ENCODE measurements around the gene KIAA0232.

KIAA0232 gene

DNA sequence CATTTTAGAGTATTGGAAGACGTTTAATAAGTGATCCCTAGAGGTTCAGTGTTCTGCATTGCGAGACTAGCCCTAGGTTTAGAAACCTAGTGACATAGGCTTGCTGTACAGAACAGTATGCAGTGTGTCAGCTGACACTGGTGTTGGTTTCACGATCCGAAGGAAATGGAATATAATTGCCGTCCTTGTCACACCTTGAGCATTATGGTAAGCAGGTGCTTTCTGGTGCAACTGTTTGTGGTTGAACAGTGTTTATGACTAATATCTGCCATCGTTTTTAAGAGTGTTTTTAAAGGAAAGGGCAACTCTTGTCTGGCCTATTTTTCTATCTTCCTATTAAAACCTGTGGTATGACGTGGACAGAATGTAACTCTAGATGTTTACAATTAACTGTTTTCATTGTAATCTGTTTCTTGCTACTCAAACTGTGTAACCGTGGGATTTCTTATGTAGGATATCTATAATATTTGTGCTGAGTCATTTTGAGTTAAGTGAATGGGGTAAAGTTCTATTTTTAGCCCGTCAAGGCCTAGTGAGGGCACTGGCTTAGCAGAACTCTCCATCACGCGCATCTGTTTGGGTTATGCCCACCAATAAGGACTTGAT, 73.3 kb downstream of the KIAA0232 start:
- TF ChIP-seq, protein P1, sequence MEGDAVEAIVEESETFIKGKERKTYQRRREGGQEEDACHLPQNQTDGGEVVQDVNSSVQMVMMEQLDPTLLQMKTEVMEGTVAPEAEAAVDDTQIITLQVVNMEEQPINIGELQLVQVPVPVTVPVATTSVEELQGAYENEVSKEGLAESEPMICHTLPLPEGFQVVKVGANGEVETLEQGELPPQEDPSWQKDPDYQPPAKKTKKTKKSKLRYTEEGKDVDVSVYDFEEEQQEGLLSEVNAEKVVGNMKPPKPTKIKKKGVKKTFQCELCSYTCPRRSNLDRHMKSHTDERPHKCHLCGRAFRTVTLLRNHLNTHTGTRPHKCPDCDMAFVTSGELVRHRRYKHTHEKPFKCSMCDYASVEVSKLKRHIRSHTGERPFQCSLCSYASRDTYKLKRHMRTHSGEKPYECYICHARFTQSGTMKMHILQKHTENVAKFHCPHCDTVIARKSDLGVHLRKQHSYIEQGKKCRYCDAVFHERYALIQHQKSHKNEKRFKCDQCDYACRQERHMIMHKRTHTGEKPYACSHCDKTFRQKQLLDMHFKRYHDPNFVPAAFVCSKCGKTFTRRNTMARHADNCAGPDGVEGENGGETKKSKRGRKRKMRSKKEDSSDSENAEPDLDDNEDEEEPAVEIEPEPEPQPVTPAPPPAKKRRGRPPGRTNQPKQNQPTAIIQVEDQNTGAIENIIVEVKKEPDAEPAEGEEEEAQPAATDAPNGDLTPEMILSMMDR (IDR thresholded peaks at IDR 0.05), result no peak

DNA sequence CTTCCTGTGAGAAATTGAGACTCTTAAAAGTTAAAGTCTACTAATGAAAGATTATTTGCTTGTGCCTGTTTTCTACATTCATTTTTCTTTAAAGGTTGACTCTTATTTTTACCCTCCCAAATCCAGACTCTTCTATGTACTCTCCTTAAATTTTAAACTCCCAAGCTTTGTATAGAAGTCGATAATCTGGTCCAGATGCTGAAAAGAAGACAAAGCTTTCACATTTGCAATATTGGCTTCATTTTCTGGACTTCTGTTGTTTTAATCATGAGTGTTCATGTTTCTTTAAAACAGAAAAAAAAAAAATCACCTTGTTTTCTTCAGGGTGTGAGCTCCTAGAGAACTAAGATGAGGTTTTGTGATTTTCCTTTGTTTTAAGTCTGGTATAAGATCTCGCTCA, 73.9 kb downstream of the KIAA0232 start:
- TF ChIP-seq, protein P1 (IDR thresholded peaks at IDR 0.05), result no peak

DNA sequence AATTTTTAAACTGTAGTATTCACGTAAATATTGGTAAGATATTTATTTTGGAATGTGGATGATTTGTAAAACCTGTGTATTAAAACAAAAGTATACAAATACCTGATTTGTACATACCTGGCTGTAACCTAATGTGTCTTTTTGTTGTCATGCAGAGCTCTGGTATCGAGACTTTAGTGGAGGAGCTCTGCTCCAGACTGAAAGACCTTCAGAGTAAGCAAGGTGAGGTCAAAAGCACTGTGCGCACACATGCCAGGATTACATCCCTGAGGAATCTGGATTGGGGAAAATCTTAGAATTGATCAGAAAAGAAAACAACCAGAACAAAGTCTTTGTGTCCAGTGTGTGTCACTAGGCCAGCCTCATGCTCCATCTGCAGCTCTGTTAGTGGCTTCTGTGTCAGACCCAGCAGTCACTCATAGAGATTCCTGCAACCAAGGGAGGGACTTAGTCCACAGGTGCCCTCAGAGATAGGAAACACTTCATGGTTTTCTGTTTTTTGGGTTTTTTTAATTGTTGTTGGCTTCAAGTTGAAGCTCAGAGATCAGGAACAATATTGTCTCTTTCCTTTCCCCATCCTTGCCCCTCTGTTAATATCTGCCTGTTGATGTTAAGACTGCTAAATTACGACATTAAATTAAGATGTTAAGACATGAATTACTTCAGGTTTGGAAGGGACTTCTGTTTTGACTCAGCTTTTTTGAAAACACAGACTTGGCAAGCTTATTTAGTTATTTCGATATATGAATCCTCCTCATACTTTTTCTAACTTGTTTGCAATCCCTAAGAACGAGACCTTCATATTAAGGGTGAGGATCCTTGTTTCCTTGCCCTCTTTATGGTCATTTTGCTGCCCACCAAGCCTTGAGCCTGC, 74.7 kb downstream of the KIAA0232 start:
- TF ChIP-seq, protein P1 (IDR thresholded peaks at IDR 0.05), result no peak

DNA sequence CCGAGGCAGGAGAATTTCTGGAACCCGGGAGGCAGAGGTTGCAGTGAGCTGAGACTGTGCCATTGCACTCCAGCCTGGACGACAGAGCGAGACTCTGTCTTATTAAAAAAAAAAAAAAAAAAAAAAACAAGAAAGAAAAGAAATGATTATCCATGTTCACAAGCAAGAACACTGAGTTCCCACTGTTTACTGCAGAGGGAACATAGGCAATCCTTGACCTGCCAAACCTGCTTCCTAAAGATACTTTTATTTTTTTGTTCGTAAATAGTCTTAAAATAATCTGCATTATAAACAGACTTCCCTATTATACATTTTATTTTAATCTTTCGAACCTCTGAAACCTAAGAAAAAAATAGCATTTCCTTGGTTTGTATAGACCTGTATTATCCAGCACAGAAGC, 76.5 kb downstream of the KIAA0232 start:
- TF ChIP-seq, protein P1 (IDR thresholded peaks at IDR 0.05), result no peak

DNA sequence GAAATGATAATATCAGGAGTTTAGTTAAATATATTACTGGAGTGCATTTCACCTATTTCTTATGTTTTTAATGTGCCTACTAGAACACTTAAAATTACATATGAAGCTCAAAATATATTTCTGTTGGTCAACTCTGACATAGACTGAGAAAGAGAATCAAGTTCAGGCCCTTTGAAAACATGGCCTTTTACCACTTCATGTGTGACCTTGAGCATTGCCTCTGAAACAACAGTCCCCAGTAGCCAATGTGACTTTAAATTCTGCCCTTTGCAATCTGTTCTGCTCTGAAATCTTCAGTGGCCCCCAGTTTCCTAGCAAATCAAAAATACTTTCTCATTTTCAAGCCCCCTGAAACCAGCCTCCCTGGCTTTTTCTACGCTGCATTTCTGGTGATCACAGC, 77.0 kb downstream of the KIAA0232 start:
- TF ChIP-seq, protein P1 (IDR thresholded peaks at IDR 0.05), result no peak

DNA sequence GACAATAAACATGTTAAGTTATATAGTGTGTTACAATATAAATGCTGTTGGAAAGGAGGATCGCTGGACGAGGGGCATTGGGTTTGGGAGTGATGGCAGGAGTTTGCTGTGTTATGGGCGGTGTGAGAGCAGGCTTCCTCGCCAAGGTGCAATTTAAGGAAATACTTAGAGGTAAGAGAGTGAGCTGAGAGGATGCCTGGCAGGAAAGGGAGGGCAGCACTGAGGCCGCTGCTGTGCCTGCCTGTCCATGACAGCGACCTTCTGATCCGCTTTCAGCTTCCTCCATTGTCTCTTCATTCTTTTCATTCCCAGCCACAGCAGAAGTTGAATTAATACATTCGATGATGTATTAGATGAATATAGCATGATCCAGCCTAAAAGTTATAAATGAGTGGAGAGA, 85.9 kb downstream of the KIAA0232 start:
- TF ChIP-seq, protein P1 (IDR thresholded peaks at IDR 0.05), result no peak

DNA sequence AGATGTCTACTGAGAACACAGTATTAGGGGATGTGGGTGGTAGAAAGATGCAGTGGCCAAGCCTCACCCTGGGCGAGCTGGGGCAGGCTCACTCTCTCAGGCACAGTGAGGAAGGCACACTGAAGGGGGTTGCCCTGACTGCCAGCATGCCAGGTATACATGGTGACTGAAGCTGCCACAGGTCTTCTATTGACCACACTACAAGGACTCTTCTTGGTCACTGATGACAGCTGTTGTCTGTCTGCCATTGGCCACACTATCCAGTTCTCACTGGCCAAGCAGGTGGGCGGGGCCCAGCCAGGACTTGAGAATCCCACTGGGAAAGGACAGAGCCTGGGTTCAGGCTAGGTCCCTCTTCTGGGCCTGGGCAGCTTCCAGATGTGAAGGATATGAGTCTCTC, 87.4 kb downstream of the KIAA0232 start:
- TF ChIP-seq, protein P1 (IDR thresholded peaks at IDR 0.05), result no peak

All from LNCAP (cell line).